Large intestine (tissue), 3 donors: ENCODE results near the gene ALDOB. TPM values are rescaled to one million over a fixed set of nuclear protein-coding genes. Genes with fewer than 3 reads are reported as not detected.

ENCODE experiments used
- DNase-seq, 2 donors: peaks; one replicate each; pipeline versions ENCODE4 v3.0.0 to v3.0.0-alpha.2; 2013
- H3K27ac ChIP-seq: one replicate; pipeline ENCODE4 v1.5.1; 2013; ENCODE audit warnings: low read length
- H3K27me3 ChIP-seq: 2 replicates; pipeline ENCODE4 v1.6.1; 2013; ENCODE audit warnings: low read length; ENCODE audit not compliant: control insufficient read depth, insufficient read depth
- H3K36me3 ChIP-seq: 2 replicates; pipeline ENCODE4 v1.6.1; 2013; ENCODE audit warnings: low read length; ENCODE audit not compliant: control insufficient read depth, insufficient read depth
- H3K4me1 ChIP-seq: one replicate; pipeline ENCODE4 v1.6.1; 2013; ENCODE audit warnings: low read length; ENCODE audit not compliant: control insufficient read depth, insufficient read depth
- H3K4me3 ChIP-seq: one replicate; pipeline ENCODE4 v1.5.1; 2013; ENCODE audit warnings: low read length
- H3K9me3 ChIP-seq: one replicate; pipeline ENCODE4 v1.6.1; 2013; ENCODE audit warnings: mild to moderate bottlenecking, low read depth, low read length, moderate library complexity; ENCODE audit not compliant: control insufficient read depth
- WGBS: methylation state at CpG from one replicate; pipeline ENCODE4 v1.1.5; 2013; ENCODE audit warnings: low lambda C conversion rate; ENCODE audit not compliant: insufficient coverage; 5-methylcytosine and 5-hydroxymethylcytosine counted together
- polyA plus RNA-seq: library from polyadenylated mRNA; unstranded; fragments of 120-200 nt; gene quantifications from one replicate; pipeline ENCODE4 v1.2.1, GENCODE V29; 2013

Gene ALDOB
- polyA plus RNA-seq, 1 donor = 1,562 TPM

DNA sequence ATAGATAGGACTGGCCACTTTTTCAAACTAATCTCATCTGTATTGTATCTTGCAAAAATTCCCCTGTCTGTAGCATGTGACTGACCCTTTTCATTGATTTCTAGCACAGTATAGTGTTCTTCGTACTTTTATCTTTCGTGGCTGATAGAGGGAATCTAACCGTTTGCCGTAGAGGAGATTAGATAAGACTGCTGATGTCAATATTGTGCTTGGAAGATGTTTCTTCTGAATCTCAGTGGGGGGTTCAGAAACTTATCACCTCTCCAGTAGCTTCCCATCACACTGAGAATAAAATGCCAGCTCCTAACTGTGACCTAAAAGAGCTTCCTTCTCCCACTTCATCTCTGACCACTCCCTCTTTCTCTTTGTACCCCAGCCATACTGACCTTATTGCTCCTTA is 25.4 kb upstream of the ALDOB start:
- H3K36me3 ChIP-seq = no peaks in the 10 kb centered on the region
- no peak for DNase-seq
- H3K27me3 ChIP-seq = no peaks in the 10 kb centered on the region
- no CpG with 5 or more reads among the region's 4 CpGs for WGBS
- H3K4me1 ChIP-seq = peaks cover 14% of the 10 kb centered on the region
- peaks cover 2% of the 10 kb centered on the region for H3K9me3 ChIP-seq
- H3K4me3 ChIP-seq = no peak overlapping the region
- no peak overlapping the region for H3K27ac ChIP-seq

- Histone ChIP-seq H3K9me3 (peaks cover 2% of the 10 kb centered on the region), H3K27me3 (no peaks in the 10 kb centered on the region), H3K4me1 (peaks cover 11% of the 10 kb centered on the region), H3K4me3 (no peak overlapping the region), H3K36me3 (no peaks in the 10 kb centered on the region), H3K27ac (no peak overlapping the region)
- WGBS = no CpG with 5 or more reads among the region's 9 CpGs
- peak; percentile 40 to 56 for DNase-seq
These were observed 23.5 kb upstream of the ALDOB start for GRCh38 chr9:101458963-101459631.

DNA sequence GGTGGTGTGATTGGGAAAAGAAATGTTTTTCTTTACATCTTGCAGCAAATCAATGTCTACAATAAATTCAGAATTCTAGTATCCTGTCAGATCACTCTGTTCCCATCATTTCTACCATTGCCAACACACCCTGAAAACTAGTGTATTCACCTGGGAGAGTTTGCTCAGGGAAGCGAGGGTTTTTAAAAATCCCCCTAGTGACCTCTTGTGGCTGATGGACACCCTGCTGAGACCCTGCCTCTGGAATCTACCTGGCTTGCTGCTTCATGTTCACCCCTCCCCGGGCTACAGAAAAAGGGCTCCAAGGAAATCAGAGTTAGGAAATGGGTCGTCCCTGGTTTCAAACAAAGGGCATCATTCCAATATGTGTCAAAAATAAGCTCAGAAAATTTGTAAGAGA is 21.4 kb upstream of the ALDOB start:
- Histone ChIP-seq H3K27ac (no peak overlapping the region), H3K4me3 (no peak overlapping the region), H3K27me3 (no peaks in the 10 kb centered on the region), H3K36me3 (no peaks in the 10 kb centered on the region), H3K4me1 (peaks cover 11% of the 10 kb centered on the region), H3K9me3 (peaks cover 13% of the 10 kb centered on the region)
- no peak for DNase-seq
- WGBS = 36% methylated on average over 1 of the region's 3 CpGs

- Histone ChIP-seq H3K4me1 (peaks cover 9% of the 10 kb centered on the region), H3K9me3 (peaks cover 16% of the 10 kb centered on the region), H3K27ac (no peak overlapping the region), H3K4me3 (no peak overlapping the region), H3K27me3 (no peaks in the 10 kb centered on the region), H3K36me3 (no peaks in the 10 kb centered on the region)
- no CpG with 5 or more reads among the region's 2 CpGs for WGBS
- DNase-seq = no peak
These were observed 20.2 kb upstream of the ALDOB start for GRCh38 chr9:101455656-101456240.

- peak in 1 of 2 donors; percentile 57 for DNase-seq
- Histone ChIP-seq H3K27me3 (no peaks in the 10 kb centered on the region), H3K36me3 (no peaks in the 10 kb centered on the region), H3K4me1 (peaks cover 11% of the 10 kb centered on the region), H3K9me3 (peaks cover 14% of the 10 kb centered on the region), H3K4me3 (no peak overlapping the region), H3K27ac (peak overlapping the region; percentile 14)
- WGBS = 95% methylated on average over 3 of the region's 4 CpGs
These were observed 18.4 kb upstream of the ALDOB start for GRCh38 chr9:101453776-101454570.

DNA sequence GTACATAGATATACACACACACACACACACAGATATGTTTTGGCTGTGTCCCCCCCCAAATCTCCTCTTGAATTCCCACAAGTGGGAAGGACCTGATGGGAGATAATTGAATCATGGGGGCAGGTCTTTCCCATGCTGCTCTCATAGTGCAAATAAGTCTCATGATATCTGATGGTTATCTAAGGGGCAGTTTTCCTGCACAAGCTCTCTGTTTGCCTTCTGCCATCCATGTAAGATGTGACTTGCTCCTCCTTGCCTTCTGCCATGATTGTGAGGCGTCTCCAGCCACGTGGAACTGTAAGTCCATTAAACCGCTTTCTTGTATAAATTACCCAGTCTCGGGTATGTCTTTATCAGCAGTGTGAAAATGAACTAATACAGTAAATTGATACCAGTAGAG is 15.9 kb upstream of the ALDOB start:
- no CpG with 5 or more reads among the region's 4 CpGs for WGBS
- DNase-seq = no peak
- Histone ChIP-seq H3K27me3 (no peaks in the 10 kb centered on the region), H3K9me3 (peaks cover 14% of the 10 kb centered on the region), H3K4me3 (no peak overlapping the region), H3K4me1 (peaks cover 19% of the 10 kb centered on the region), H3K36me3 (no peaks in the 10 kb centered on the region), H3K27ac (peak overlapping the region; percentile 90)

DNA sequence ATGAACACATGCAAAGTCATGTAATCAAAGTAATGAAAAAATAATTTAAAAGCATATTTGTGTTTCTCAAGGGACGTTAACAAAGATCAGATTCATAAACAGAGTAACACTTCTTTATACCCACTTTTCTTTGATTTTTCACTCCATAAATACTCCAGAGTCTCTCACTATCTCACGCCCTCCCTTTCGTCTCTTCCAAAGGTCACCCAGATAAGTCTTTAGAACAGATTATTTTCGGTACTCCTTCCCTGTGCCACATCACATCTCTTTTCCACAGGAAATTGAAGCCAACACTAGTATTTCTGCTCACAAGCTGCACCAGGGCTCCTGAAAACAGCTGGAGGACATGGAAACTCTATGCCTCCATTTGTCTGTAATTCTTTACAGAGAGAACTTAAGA is 15.4 kb upstream of the ALDOB start:
- peaks cover 14% of the 10 kb centered on the region for H3K9me3 ChIP-seq
- no peak overlapping the region for H3K4me3 ChIP-seq
- 14% methylated on average over 1 of the region's 4 CpGs for WGBS
- H3K27ac ChIP-seq = peak overlapping the region; percentile 90
- no peaks in the 10 kb centered on the region for H3K36me3 ChIP-seq
- H3K27me3 ChIP-seq = no peaks in the 10 kb centered on the region
- DNase-seq = peak in 1 of 2 donors; percentile 80
- H3K4me1 ChIP-seq = peaks cover 24% of the 10 kb centered on the region

GRCh38 chr9:101449071-101449721 is 13.6 kb upstream of the ALDOB start:
- Histone ChIP-seq H3K36me3 (no peaks in the 10 kb centered on the region), H3K9me3 (peaks cover 14% of the 10 kb centered on the region), H3K4me1 (peaks cover 39% of the 10 kb centered on the region), H3K27ac (peak overlapping the region; percentile 90), H3K4me3 (peak overlapping the region; percentile 61), H3K27me3 (no peaks in the 10 kb centered on the region)
- peak; percentile 72 to 91 for DNase-seq
- 0% methylated on average over 3 of the region's 40 CpGs for WGBS

- Histone ChIP-seq H3K4me1 (peaks cover 44% of the 10 kb centered on the region), H3K4me3 (peak overlapping the region; percentile 61), H3K36me3 (no peaks in the 10 kb centered on the region), H3K9me3 (peaks cover 14% of the 10 kb centered on the region), H3K27ac (peak overlapping the region; percentile 90), H3K27me3 (no peaks in the 10 kb centered on the region)
- WGBS = 61% methylated on average over 4 of the region's 4 CpGs
- DNase-seq = no peak
These were observed 13.1 kb upstream of the ALDOB start for GRCh38 chr9:101448680-101449070.

DNA sequence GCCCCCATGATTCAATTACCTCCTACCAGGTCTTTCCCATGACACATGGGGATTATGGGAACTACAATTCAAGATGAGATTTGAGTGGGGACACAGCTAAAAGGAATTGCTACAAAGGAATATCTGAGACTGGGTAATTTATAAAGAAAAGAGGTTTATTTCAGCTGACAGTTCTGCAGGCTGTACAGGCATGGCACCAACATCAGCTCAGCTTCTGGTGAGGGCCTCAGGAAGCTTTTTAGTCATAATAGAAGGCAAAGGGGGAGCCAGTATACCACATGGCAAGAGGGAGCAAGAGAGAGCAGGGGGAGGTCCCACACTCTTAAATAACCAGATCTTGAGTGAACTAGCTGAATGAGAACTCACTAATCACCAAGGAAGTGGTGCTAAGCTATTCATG is 11.2 kb upstream of the ALDOB start:
- H3K4me1 ChIP-seq = peaks cover 61% of the 10 kb centered on the region
- no peaks in the 10 kb centered on the region for H3K27me3 ChIP-seq

More for the DNA sequence above, 11.2 kb upstream of the ALDOB start:
- no peak for DNase-seq
- Histone ChIP-seq H3K27ac (peak overlapping the region; percentile 87), H3K36me3 (no peaks in the 10 kb centered on the region), H3K9me3 (peaks cover under 1% of the 10 kb centered on the region), H3K4me3 (no peak overlapping the region)
